ENCODE measurements around the gene POLR3E. TPM values are rescaled to one million over a fixed set of nuclear protein-coding genes. Genes with fewer than 3 reads are reported as not detected.
"Not testable (repeated sequence)": the region's sequence is repeated elsewhere in the genome, so short reads cannot be mapped to it uniquely, and the experiment has no call there.

POLR3E gene
- total RNA-seq, 1 donor from 2014 or later = 26.1 TPM

DNA sequence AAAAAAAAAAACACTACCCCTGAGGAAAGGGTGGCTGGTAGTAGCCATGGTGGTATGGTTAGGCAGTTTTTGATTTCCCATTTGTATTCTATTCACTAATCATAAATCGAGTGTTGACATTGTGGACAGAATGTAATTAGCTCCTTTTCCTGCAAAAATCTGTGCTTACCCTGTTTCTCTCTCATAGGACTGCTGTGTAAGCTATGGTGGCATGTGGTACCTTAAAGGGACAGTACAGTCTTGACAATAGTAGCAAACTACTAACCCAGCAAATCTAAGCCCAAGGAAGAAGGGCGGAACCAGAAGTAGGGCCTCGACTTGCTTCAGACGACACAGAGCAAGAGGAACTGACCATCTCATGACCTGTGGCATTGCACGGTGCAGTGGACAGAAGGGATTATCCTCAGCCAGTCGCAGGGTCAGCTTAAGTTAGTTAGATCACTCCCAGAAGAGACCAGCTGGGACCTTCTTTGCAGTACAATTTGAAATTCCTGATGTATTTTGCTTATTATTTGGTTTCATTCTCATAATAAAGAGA lies 36.3 kb downstream of the POLR3E start:
- ATAC-seq (peak; percentile 61), DNase-seq (ENCODE audit: low spot score) (no peak)

DNA sequence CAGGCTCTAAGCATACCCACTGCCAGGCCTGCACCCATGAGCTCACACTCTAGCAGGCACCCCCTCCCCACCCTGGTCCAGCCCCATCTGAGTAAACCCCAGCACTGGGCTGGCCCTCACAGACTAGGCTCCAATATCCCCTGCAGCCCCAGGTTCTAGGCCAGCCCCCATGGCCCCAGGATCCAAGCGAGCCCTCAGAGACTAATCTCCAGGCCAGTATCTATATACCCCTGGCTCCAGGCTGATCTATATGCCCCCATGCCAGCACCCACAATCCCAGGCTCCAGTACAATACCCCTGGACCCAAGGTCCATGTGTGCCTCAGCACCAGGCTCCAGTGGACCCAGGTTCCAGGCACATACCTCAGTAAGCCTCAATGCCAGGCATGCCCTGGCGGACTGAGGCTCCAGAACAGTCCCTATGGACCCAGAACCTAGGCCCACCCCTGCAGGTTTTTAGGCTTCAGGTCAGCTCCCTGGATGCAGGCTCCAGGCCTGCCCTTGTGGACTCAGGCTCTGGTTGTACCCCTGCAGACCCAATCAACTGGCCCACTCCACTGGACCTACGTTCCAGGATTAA lies 38.5 kb downstream of the POLR3E start:
- DNase-seq (ENCODE audit: low spot score) (no peak), ATAC-seq (no peak)

DNA sequence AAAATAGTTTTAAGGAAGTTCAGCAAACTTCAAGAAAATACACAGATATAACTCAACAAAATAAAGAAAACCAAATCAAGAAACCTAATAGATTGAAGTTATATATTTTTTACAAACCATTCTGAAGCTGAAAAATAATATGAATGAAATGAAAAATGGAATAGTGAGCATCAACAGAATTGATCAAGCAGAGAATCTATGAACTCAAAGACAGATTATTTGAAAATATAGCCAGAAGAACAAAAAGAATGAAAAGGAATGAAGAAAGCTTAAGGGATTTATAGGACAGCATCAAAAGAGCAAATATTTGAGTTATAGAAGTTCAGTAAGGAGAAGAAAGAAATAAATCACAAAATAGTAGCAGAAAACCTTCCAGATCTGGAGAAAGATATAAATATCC lies 39.4 kb downstream of the POLR3E start:
- ATAC-seq (no peak), DNase-seq (ENCODE audit: low spot score) (no peak)

DNA sequence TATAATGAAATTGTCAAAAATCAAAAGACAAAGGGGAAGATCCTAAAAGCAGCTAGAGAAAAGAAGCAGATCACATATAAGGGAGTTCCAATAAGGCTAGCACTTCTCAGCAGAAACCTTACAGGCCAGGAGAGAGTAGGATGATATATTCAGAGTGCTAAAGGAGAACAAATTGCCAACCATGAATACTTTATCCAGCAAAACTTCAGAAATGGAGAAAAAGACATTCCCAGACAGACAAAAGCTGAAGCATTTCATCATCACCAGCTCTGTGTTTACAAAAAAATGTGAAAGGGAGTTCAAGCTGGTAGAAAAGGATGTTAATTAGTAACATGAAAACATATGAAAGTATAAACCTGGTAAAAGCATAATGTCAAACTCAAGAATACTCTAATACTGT lies 39.8 kb downstream of the POLR3E start:
- ATAC-seq (no peak), DNase-seq (ENCODE audit: low spot score) (no peak)

DNA sequence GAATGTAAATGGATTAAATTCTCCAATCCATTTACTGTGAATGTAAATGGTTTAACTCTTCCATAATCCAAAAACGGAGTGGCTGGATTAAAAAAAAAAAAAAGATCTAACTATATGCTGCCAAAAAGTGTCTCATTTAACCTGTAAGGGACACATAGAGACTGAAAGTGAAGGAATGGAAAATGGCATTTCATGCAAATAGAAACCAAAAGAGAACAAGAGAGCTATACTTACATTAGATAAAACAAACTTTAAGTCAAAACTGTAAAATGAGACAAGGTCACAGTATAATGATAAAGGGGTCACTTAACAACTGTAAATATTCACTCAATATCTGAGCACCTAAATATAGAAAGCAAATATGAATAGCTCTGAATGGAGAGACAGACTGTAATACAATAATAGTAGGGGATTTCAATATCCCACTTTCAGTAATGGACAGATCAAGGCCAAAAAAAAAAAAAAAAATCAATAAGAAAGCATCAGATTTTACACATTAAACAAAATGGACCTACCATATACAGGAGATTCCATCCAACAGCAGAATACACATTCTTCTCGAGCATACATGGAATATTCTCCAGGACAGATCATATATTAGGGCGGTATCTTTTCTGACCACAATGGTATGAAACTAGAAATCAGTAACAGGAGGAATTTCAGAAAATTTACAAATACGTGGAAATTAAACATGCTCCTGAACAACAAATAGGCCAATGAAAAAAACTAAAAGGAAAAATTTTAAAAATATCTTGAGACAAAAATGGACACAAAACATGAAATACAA lies 40.8 kb downstream of the POLR3E start:
- no peak for DNase-seq (ENCODE audit: low spot score)
- ATAC-seq = no peak

DNA sequence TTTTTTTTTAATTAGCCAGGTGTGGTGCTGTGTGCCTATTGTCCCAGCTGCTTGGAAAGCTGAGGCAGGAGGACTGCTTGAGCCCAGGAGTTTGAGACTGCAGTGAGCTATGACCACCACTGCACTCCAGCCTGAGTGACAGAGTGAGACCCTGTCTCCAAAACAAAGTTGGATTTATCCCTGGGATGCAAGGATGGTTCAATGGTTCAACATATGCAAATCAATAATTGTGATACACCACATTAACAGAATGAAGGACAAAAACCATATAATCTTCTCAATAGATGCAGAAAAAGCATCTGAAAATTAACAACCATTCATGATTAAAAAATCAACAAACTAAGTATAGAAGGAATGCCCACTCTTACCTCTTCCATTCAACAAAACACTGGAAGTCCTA lies 43.7 kb downstream of the POLR3E start:
- no peak for ATAC-seq
- no peak for DNase-seq (ENCODE audit: low spot score)

DNA sequence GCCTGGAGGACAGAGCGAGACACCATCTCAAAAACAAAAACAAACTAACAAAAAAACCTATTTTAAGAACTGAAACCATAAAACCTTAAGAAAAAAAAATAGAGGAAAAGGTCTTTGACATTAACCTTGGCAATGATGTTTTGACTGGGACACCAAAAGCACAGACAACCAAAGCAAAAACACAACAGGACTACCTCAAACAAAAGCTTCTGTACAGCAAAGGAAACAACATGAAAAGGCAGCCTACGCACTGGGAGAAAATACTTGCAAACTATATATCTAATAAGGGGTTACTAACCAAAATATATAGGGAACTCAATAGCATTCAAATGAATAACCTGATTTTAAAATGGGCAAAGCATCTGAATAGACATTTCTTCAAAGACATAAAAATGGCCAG lies 44.9 kb downstream of the POLR3E start:
- no peak for ATAC-seq
- DNase-seq (ENCODE audit: low spot score) = no peak

DNA sequence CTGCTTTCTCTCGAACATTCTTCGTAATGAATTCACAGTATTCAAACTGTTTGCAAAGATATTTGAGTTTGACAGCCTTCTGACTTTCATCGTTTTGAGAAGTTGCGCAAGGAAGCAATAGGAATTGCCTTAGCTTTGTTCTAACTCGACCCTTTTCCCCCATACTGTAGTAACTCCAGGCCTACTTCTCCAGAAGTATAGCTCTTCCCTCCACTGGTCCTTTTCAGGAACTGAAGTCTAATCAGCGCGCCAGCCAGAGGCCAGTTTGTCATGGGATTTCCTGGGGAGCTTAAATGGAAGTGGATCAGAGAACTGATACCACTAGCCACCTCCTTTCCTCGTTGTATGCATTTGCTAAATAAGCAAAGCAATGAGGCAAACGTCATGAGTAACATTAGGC lies 49.3 kb downstream of the POLR3E start:
- no peak for DNase-seq (ENCODE audit: low spot score)
- peak; percentile 62 for ATAC-seq

DNA sequence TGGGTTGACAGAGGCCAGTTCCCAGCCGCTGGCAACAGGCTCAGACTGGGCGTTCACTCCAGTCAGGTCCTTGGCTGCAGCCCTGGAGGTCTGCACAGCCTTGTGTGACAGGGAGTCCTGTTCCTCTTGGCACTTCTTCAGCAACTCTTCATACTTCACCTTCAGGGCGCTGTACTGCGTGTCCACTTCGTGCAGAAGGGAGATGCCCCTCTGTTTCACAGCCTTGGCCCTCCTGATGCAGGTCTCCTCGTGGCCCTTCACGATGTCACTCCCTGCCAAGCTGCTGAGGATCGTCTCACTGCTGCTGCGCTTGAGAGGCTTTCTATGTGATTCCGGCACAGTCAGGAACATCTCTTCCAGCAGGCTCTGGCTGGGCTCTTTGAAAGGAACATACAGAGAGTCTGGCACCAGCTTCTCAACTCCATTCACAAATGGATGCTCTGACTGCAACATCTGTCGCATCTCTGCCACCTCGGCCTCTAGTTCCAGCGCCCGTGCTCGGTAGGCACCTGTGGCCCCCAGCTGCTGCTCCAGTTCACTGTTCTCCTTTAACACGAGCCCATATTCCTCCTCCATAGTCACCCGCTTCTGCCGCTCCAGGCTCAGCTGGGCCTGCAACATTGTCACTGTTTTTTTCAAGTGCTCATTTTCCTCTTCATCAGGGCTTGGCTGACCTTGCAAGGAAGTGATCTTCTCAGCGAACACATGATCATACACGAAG lies 50.1 kb downstream of the POLR3E start:
- ATAC-seq = peak; percentile 44
- DNase-seq (ENCODE audit: low spot score) = no peak

DNA sequence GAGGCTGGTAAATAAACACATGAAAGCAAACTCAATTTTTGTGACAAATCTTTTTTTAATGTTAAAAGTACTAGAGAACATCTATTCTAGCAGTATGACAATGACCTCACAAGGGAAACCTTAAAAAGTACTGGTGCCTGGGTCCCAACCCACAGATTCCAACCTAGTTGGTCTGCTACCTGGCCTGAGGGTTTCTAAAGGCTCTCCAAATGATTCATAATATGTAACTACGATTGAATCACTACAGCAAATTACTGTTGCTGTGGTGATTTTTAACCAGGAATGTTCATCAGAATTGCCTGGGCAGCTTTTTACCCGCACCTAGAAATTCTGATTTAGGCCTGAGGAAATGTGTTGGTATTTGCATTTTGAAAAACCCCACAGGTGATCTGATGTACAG lies 51.1 kb downstream of the POLR3E start:
- ATAC-seq (no peak), DNase-seq (ENCODE audit: low spot score) (no peak)

DNA sequence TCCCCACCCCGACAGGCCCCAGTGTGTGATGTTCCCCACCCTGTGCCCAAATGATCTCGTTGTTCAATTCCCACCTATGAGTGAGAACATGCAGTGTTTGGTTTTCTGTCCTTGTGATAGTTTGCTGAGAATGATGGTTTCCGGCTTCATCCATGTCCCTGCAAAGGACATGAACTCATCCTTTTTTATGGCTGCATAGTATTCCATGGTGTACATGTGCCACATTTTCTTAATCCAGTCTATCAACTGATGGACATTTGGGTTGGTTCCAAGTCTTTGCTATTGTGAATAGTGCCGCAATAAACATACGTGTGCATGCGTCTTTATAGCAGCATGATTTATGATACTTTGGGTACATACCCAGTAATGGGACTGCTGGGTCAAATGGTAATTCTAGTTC lies 53.8 kb downstream of the POLR3E start:
- not testable (repeated sequence) for DNase-seq (ENCODE audit: low spot score); ATAC-seq

DNA sequence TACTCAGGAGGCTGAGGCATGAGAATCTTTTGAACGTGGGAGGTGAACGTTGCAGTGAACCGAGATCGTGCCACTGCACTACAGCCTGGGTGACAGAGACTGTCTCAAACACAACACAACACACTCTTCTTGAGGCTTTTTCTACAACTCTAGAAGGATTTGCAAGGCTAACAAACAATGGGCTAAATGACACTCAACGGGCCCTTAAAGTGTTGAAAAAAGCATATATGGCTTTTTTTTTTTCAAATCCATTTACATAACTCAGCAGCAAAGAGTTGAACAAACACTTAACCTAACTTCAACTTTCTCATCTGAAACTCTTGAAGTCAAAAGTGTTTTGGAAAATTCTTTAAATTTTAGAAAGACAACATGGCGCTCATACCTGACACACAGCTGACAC lies 54.9 kb downstream of the POLR3E start:
- ATAC-seq = no peak

DNA sequence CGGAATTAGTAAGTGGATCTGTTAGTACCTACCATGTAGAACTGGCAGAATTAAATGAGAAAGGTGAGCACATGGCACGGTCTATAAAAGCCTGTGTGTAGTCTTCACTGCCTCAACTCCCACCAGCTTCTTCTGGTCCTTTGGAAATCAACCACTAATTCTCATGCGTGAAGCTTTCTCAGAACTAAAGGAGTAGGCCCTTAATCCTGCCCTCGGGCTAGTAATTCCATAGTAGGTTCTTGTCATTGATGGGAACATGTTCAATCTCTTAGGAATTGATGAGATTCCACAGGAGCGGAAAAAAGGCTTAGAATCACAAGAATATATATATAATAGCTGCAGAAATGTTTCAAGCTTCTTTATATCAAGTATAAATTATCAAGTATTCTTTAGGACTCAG lies 55.5 kb downstream of the POLR3E start:
- no peak for DNase-seq (ENCODE audit: low spot score)
- no peak for ATAC-seq

More for the DNA sequence above, 54.9 kb downstream of the POLR3E start:
- no peak for DNase-seq (ENCODE audit: low spot score)

DNA sequence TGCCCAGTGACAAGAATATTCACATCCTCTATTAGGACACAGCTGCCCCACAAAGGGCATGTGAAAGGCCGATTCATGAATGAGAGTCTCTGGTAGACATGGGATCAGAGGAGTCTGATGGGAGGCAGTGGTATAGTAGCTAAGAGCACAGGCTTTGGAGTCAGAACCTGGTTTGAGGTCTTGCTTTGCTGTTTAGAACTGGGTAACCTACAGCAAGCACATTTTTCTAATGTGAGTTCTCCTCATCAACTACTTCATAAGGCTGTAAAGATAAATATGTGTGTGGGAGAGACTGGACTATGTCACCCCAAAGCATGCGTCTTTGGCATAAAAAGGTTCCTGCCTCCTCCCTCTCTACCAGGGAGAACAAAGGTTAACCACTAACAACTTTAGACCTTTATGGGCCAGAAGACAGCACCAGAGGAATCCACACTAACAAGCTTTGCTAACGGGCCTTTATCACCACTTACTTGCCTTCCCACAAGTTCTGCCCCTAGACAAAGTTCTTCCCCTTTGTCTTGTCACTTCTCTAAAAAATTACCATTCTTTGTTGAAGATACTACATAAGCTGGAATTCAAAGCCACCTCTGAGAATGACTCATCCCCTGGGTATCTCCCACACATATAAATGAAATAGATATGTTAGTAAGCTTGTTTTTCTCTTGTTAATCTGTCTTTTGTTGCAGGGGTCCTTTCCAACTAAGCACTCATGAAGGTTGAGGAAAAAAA lies 56.1 kb downstream of the POLR3E start:
- no peak for DNase-seq (ENCODE audit: low spot score)
- ATAC-seq = peak; percentile 79

DNA sequence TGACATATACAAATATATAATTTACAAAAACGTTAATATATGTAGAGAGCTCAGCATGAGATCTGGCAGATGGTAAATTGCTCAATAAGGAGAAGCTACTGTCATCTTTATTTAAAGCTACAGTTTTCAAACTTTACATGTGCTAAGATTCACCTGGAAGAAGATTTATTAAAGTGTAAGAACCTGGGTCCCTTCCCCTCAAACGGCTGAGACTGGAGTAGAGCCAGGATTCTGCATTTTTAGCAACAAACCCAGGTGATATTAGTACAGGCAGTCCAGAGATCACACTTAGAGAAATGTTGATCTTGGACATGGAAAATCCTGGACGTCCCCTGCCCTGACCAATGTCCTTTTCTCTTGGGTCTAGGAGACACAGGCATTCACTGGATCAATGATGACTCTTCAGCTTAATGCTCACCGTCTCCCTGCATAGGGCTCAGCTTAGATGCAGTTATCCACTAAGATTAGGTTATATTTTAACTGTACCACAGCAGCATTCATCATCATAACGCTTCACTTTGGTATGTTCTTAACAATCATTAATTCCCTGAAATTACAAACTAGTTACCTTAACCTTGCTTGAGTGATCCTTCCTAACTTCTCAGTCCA lies 56.8 kb downstream of the POLR3E start:
- ATAC-seq = peak; percentile 92
- peak; percentile 82 for DNase-seq (ENCODE audit: low spot score)

DNA sequence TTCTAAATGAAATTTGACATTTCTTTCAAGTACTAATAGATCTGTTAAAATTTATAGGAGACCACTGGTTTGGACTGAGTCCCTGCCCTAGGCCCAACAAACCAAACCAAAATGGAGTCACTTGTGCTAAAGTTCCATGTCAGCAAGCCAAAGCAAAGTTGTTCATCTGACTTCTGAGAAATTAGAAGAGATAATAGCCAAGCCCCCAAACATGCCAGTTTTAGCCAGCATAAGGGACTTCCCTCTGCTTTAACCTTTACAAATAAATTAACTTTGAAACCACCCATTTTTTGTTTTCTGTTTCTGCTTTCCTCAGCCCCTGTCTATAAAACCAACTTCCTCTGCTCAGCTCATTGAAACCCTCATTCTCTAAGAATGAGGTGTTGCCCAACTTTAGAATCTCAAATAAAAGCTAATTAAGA lies 58.3 kb downstream of the POLR3E start:
- ATAC-seq (no peak), DNase-seq (ENCODE audit: low spot score) (no peak)

DNA sequence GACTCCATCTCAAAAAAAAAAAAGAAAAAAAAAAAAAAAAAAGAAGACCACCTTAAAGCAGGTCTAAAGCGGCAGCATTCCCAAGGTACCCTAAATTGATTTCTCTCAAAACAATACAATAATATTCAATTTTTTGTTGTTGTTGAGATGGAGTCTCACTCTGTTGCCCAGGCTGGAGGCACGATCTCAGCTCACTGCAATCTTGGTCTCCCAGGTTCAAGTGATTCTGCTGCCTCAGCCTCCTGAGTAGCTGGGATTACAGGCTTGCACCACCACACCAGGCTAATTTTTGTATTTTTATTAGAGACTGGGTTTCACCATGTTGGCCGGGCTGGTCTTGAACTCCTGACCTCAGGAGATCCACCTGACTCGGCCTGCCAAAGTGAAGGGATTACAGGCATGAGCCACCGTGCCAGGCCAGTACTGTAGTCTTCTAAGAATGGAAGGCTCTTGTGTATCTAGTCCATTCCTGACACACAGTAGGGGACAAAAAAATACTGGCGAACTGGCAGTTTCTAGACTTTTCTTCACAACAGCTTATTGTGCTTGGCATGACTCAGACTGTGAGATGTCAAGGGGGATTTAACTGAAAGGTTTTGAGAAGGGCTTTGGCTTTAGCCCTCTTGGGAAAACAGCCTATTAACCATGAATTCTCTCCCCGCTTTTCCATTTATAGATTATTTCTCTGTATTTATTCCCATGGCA lies 59.9 kb downstream of the POLR3E start:
- ATAC-seq = no peak
- no peak for DNase-seq (ENCODE audit: low spot score)

DNA sequence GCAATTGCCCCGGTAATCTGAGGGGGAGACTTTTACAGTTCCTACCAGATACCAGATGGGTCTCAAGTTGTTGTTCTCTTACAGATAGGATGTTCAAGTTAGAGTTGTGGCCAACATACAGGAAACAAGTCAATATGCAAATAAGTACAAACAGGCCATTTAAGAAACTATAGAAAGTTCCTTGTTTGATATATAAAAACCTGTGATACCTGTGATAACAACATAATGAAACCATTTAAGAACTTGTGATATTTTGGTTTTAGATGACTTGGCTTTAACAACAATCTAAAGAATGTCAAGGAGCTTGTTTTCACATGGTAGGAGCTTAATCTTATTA lies 60.4 kb downstream of the POLR3E start:
- no peak for ATAC-seq
- DNase-seq (ENCODE audit: low spot score) = no peak

DNA sequence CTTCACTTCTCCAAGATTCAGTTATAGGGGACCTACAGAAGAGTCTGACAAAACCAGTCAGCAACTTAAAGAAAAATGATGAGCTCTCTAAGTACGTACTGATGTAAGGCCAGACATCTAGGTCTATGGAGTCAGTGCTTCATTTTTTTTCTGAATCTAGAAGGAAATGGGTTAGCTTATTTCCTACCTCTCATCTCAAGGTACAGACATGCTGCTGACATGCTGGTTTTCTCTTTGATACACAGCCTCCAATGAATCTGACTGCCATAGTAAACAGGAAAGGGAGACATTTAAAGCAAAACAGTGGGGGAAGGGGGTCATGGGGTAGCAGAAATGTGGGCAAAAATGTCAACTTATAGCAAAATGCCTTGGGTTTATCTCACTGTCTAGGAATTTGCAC lies 60.8 kb downstream of the POLR3E start:
- no peak for ATAC-seq

DNA sequence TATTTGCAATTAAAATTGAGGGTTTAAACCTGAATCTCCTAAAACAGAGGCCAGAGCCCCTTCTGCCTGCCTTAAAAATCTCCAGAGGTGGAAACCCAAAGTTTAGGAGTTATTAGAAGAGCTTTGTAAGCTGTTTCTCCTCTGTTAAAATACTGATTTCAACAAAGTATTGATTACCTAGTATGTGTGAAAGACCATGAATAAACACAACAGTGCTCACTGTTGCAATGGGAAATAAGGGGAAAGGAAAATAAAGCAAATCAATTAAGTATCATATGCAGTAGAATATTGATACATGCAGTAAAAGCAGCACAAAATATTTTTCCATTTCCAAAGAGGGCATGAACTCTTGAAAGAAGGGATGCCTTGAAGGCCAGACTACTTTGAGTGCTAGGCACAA lies 62.5 kb downstream of the POLR3E start:
- peak; percentile 56 for ATAC-seq

More for the DNA sequence above, 60.8 kb downstream of the POLR3E start:
- no peak for DNase-seq (ENCODE audit: low spot score)

More for the DNA sequence above, 62.5 kb downstream of the POLR3E start:
- no peak for DNase-seq (ENCODE audit: low spot score)
